GM12878 (cell line): ENCODE data around the gene CDC42BPA. TPM values are rescaled to one million over a fixed set of nuclear protein-coding genes. Genes with fewer than 3 reads are reported as not detected.
A peak's percentile ranks its signal among the peaks of the same experiment; 100 is the strongest.

Experiments used
- ATAC-seq: fragments of 200-7000 bp; cut with Tn5 transposase; 3 replicates; pipeline ENCODE4 v1.9.1; 2020; ENCODE audit warnings: mild to moderate bottlenecking, moderate library complexity
- BruUV-seq: library from RNA; stranded (reverse); fragments of 400-500 nt; replicated peaks from 2 replicates; lab custom pipeline; 2021; lab: Mats Ljungman, UMichigan
- CTCF ChIA-PET: fragments of 300-600 bp; sonication (Branson Sonifier 250); formaldehyde crosslinking; extraction: SDS; loops from one replicate; lab custom pipeline; 2021; ENCODE audit warnings: inconsistent platforms; lab: Yijun Ruan, JAX
- POLR2A ChIA-PET: fragments of 350-600 bp; formaldehyde crosslinking; extraction: SDS; loops from one replicate; lab custom pipeline; 2021; ENCODE audit warnings: inconsistent platforms; lab: Charles Lee
- RAD21 ChIA-PET: fragments of 300-600 bp; sonication (Branson Sonifier 250); formaldehyde crosslinking; loops from one replicate; lab custom pipeline; 2023; ENCODE audit warnings: antibody characterized with exemption; ENCODE audit not compliant: unreplicated experiment; lab: Charles Lee
- SMC1A ChIA-PET: fragments of 300-600 bp; sonication (Branson Sonifier 250); formaldehyde crosslinking; loops from one replicate; lab custom pipeline; 2023; ENCODE audit not compliant: unreplicated experiment, uncharacterized antibody; lab: Charles Lee
- DNase-seq: peaks from one replicate; pipeline ENCODE4 v3.0.0-alpha.2; 2011; ENCODE audit warnings: low read depth, low spot score
- FAIRE-seq: peaks from 3 replicates; lab custom pipeline; 2011; peaks lifted over from hg19 to GRCh38; lab: Jason Lieb, UNC
- H2AFZ ChIP-seq: 2 replicates; pipeline ENCODE4 v1.6.0; 2011; ENCODE audit warnings: low read depth, low read length, control low read depth; ENCODE audit not compliant: control insufficient read depth
- H3K27ac ChIP-seq: 2 replicates; pipeline ENCODE4 v1.5.1; 2011; ENCODE audit warnings: control low read depth; ENCODE audit not compliant: control insufficient read depth, insufficient read depth
- H3K27me3 ChIP-seq, 2 experiments: replicated peaks in 1 of 2; 2 replicates each; pipeline versions ENCODE4 v1.6.0 to v1.6.1; 2011; ENCODE audit warnings: low read length in 1 of 2; ENCODE audit not compliant: control insufficient read depth in 2 of 2, insufficient read depth in 2 of 2
- H3K36me3 ChIP-seq, 2 experiments: 2 replicates each; pipeline ENCODE4 v1.5.1; 2011; ENCODE audit warnings: low read length in 1 of 2; ENCODE audit not compliant: control insufficient read depth in 2 of 2, insufficient read depth in 2 of 2
- H3K4me1 ChIP-seq: 2 replicates; pipeline ENCODE4 v1.6.1; 2011; ENCODE audit warnings: mild to moderate bottlenecking, low read length, moderate library complexity, mixed read lengths; ENCODE audit not compliant: control insufficient read depth, insufficient read depth
- H3K4me2 ChIP-seq: 2 replicates; pipeline ENCODE4 v1.6.0; 2011; ENCODE audit warnings: control low read depth; ENCODE audit not compliant: control insufficient read depth, insufficient read depth
- H3K4me3 ChIP-seq: fragments of 200-600 bp; sonication (generic); 2 replicates; pipeline ENCODE4 v1.5.1; 2016
- H3K79me2 ChIP-seq: 2 replicates; pipeline ENCODE4 v1.6.0; 2011; ENCODE audit warnings: low read length; ENCODE audit not compliant: control insufficient read depth, insufficient read depth
- H3K9ac ChIP-seq: 2 replicates; pipeline ENCODE4 v1.8.0; 2011; ENCODE audit warnings: low read length, control low read depth, mixed read lengths; ENCODE audit not compliant: control insufficient read depth, insufficient read depth
- H3K9me3 ChIP-seq: replicated peaks from 3 replicates; pipeline ENCODE4 v1.5.1; 2011; ENCODE audit warnings: mild to moderate bottlenecking, low read length; ENCODE audit not compliant: control insufficient read depth, insufficient read depth
- H4K20me1 ChIP-seq: 2 replicates; pipeline ENCODE4 v1.6.0; 2011; ENCODE audit not compliant: control insufficient read depth, insufficient read depth
- ATF2 ChIP-seq: IDR thresholded peaks from 2 replicates; pipeline ENCODE4 v1.6.1; 2012; ENCODE audit warnings: low read length, inconsistent platforms
- ATF7 ChIP-seq: fragments of 450-650 bp; IDR thresholded peaks from 2 replicates; pipeline ENCODE4 v1.6.1; 2016; ENCODE audit warnings: low read depth, mild to moderate bottlenecking
- BACH1 ChIP-seq: fragments of 450-650 bp; IDR thresholded peaks from 2 replicates; pipeline ENCODE4 v1.6.1; 2017; ENCODE audit warnings: mild to moderate bottlenecking, borderline replicate concordance
- CEBPB ChIP-seq, 2 experiments: fragments of 150-350 bp in 1 of 2; IDR thresholded peaks; 2 replicates each; pipeline ENCODE4 v1.6.1; 2012 to 2014; ENCODE audit warnings: low read depth in 2 of 2, low read length in 2 of 2, borderline replicate concordance in 1 of 2, inconsistent platforms in 1 of 2
- CREM ChIP-seq: IDR thresholded peaks from 2 replicates; pipeline ENCODE4 v1.6.1; 2014; ENCODE audit warnings: antibody characterized with exemption, low read depth
- E2F4 ChIP-seq: IDR thresholded peaks from 2 replicates; pipeline ENCODE4 v1.6.1; 2012; ENCODE audit warnings: low read depth, low read length, improper control_type of control experiment
- EP300 ChIP-seq, 2 experiments: fragments of 150-350 bp in 1 of 2; IDR thresholded peaks; 2 replicates each; pipeline ENCODE4 v1.6.1; 2011 to 2012; ENCODE audit warnings: low read depth in 2 of 2, low read length in 2 of 2, borderline replicate concordance in 1 of 2, improper control_type of control experiment in 1 of 2, inconsistent platforms in 1 of 2; ENCODE audit not compliant: control insufficient read depth in 1 of 2
- ETV6 ChIP-seq, 2 experiments: fragments of 450-650 bp in 1 of 2; IDR thresholded peaks in 1 of 2; conservative IDR thresholded peaks in 1 of 2; 2 replicates each; pipeline ENCODE4 v1.6.1; 2014; ENCODE audit warnings: antibody characterized with exemption in 1 of 2, borderline replicate concordance in 1 of 2, low read depth in 1 of 2, mild to moderate bottlenecking in 1 of 2, moderate library complexity in 1 of 2
- IKZF1 ChIP-seq: fragments of 450-650 bp; conservative IDR thresholded peaks from 2 replicates; pipeline ENCODE4 v1.6.1; 2017; ENCODE audit warnings: antibody characterized with exemption, mild to moderate bottlenecking
- IKZF2 ChIP-seq, 2 experiments: fragments of 450-650 bp; IDR thresholded peaks; 2 replicates each; pipeline ENCODE4 v1.6.1; 2017; ENCODE audit warnings: mild to moderate bottlenecking in 2 of 2, moderate library complexity in 2 of 2
- MTA2 ChIP-seq: fragments of 450-650 bp; IDR thresholded peaks from 2 replicates; pipeline ENCODE4 v1.6.1; 2016; ENCODE audit warnings: low read depth, mild to moderate bottlenecking, moderate library complexity
- MTA3 ChIP-seq: IDR thresholded peaks from 2 replicates; pipeline ENCODE4 v1.6.1; 2012; ENCODE audit warnings: low read length, inconsistent platforms, borderline replicate concordance
- MYC ChIP-seq: IDR thresholded peaks from 2 replicates; pipeline ENCODE4 v1.6.1; 2011; ENCODE audit warnings: mild to moderate bottlenecking, low read length, moderate library complexity, inconsistent platforms; ENCODE audit not compliant: insufficient read depth, insufficient replicate concordance, insufficient read length, severe bottlenecking
- RAD51 ChIP-seq: fragments of 450-650 bp; IDR thresholded peaks from 2 replicates; pipeline ENCODE4 v1.6.1; 2016; ENCODE audit warnings: moderate library complexity, mild to moderate bottlenecking, inconsistent platforms
- RELB ChIP-seq: fragments of 450-650 bp; IDR thresholded peaks from 2 replicates; pipeline ENCODE4 v1.6.1; 2017; ENCODE audit warnings: low read depth, mild to moderate bottlenecking, moderate library complexity
- RUNX3 ChIP-seq: IDR thresholded peaks from 2 replicates; pipeline ENCODE4 v1.6.1; 2012; ENCODE audit warnings: low read length, inconsistent platforms
- ZBED1 ChIP-seq: IDR thresholded peaks from 2 replicates; pipeline ENCODE4 v1.6.1; 2016; ENCODE audit warnings: borderline replicate concordance
- ZNF24 ChIP-seq: fragments of 450-650 bp; IDR thresholded peaks from 2 replicates; pipeline ENCODE4 v1.6.1; 2017; ENCODE audit warnings: antibody characterized with exemption, mild to moderate bottlenecking
- WGBS: methylation state at CpG from one replicate; pipeline ENCODE4 v1.1.6; 2016; ENCODE audit warnings: low lambda C conversion rate; ENCODE audit not compliant: insufficient replicate concordance, insufficient coverage; ENCODE audit errors: missing lambda C conversion rate; 5-methylcytosine and 5-hydroxymethylcytosine counted together
- in situ Hi-C: fragments of 300-500 bp; cut with MboI; formaldehyde crosslinking; loops from 9 replicates; pipeline ENCODE4 v1.14.3; 2018; ENCODE audit warnings: mixed read lengths
- intact Hi-C: fragments of 100-400 bp; cut with micrococcal nuclease; formaldehyde crosslinking; loops from one replicate; pipeline ENCODE4 v1.14.2; 2022; ENCODE audit not compliant: unreplicated experiment
- polyA plus RNA-seq, 11 experiments: library from polyadenylated mRNA; depleted of rRNA in 4 of 11; unstranded in 6 of 11; stranded (reverse) in 5 of 11; fragments of >200 nt; fragmentation: Nextera tagmentation in 4 of 11; fragmentation: Illumina TruSeq in 1 of 11; extraction: Ambion mirVana in 4 of 11; extraction: Trizol in 1 of 11; gene quantifications; 1 replicate in 1 of 11; 2 replicates in 10 of 11; pipeline versions ENCODE4 v1.2.1 to v1.2.3, GENCODE V29; 2011 to 2016; ENCODE audit warnings: inconsistent platforms in 2 of 11, missing spikeins in 2 of 11, low read depth in 1 of 11
- total RNA-seq, 4 experiments: library from RNA; depleted of rRNA in 3 of 4; stranded (reverse); fragments of >200 nt in 3 of 4; fragmentation: Illumina TruSeq in 1 of 4; extraction: Trizol in 1 of 4; gene quantifications; 2 replicates each; pipeline versions ENCODE4 v1.2.1 to v1.2.3, GENCODE V29; 2013 to 2021

CDC42BPA gene
- total and polyA plus RNA-seq, 10 of the 15 experiments (the other 5 are each of a cell fraction or from before 2014, with no cell fraction given), result 0.02 to 0.52 (median 0.10) TPM

GRCh38 chr1:226995365-226996332 is 322.6 kb downstream of the CDC42BPA start:
- H3K9me3 ChIP-seq, result no peaks in the 10 kb centered on the region
- peak overlapping the region; percentile 52 for H2AFZ ChIP-seq
- no peaks in the 10 kb centered on the region for H3K79me2 ChIP-seq
- no peaks in the 10 kb centered on the region for H4K20me1 ChIP-seq
- peak; percentile 54 for FAIRE-seq
- H3K4me2 ChIP-seq, result peak overlapping the region; percentile 44
- peak overlapping the region; percentile 48 for H3K4me3 ChIP-seq
- intact Hi-C loops (no loop called here), in situ Hi-C loops (no loop called here)
- ChIA-PET SMC1A (interaction anchor here (1.0 to 1.9 kb wide), 3 partner anchors 11 to 39 kb away, joined by 3 to 5 read pairs (median 3); no protein-coding TSS in a partner anchor), CTCF (interaction anchor here (1.1 to 2.1 kb wide), 2 partner anchors 11 to 167 kb away, joined by 3 to 5 read pairs; no protein-coding TSS in a partner anchor), POLR2A (no interaction called here), RAD21 (interaction anchor here (1.1 to 1.2 kb wide), 3 partner anchors 82 to 256 kb away, joined by 3 read pairs; partner anchors contain the start of gene ITPKB)
- DNase-seq, result peak; percentile 75
- H3K27me3 ChIP-seq, result no peaks in the 10 kb centered on the region
- peaks cover 12% of the 10 kb centered on the region for H3K4me1 ChIP-seq
- H3K9ac ChIP-seq, result 0 out of 2 replicates have a peak overlapping the region, but pooled peaks have one; percentile 6
- peak; percentile 95 for ATAC-seq
- H3K36me3 ChIP-seq, result no peaks in the 10 kb centered on the region
- no TSS peak for BruUV-seq
- 1% methylated on average over 13 of the region's 13 CpGs for WGBS
- H3K27ac ChIP-seq, result peak overlapping the region; percentile 55
- TF ChIP-seq IKZF2 (IDR thresholded peaks at IDR 0.05) (peak; percentile 85 to 89), RELB (peak; percentile 77), ZNF24 (0 out of 2 replicates have a peak, but pooled peaks have one; percentile 12), ATF7 (peak; percentile 81), ETV6 (conservative IDR thresholded peaks at IDR 0.05 in 1 of 2, IDR thresholded peaks at IDR 0.05 in 1 of 2; ENCODE audit: borderline replicate concordance in 1 of 2, low read depth in 1 of 2) (peak in 1 of 2 experiments; percentile 68; a peak in 2 of 4 replicates), ZBED1 (peak; percentile 82), CREM (peak; percentile 86), IKZF1 (peak; percentile 59), E2F4 (no peak), MYC (no peak), RAD51 (no peak), RUNX3 (peak; percentile 93), EP300 (IDR thresholded peaks at IDR 0.05; ENCODE audit: borderline replicate concordance in 1 of 2, control insufficient read depth in 1 of 2, low read depth in 2 of 2, low read length in 2 of 2) (peak; percentile 15 to 72; a peak in 2 of 4 replicates), ATF2 (peak; percentile 85), MTA2 (peak; percentile 73), MTA3 (peak; percentile 83), BACH1 (peak; percentile 17; the same call in 1 of the 2 replicates), CEBPB (IDR thresholded peaks at IDR 0.05; ENCODE audit: borderline replicate concordance in 1 of 2, low read depth in 2 of 2, low read length in 2 of 2) (peak in 1 of 2 experiments; percentile 78; a peak in 1 of 4 replicates)
